SK-N-SH (cell line): ENCODE measurements around the gene SLC17A5.

Source experiments
- CHD2 ChIP-seq: fragments of 150-350 bp; IDR thresholded peaks from 2 replicates; pipeline ENCODE4 v1.6.1; 2018; ENCODE audit warnings: low read length; ENCODE audit not compliant: partially characterized antibody
- EP300 ChIP-seq, 2 experiments: IDR thresholded peaks; 2 replicates each; pipeline versions ENCODE4 v1.4.0 to v1.6.1; 2012; ENCODE audit warnings: borderline replicate concordance in 1 of 2, low read depth in 1 of 2, low read length in 1 of 2
- EZH2phosphoT487 ChIP-seq: fragments of 200-600 bp; sonication (generic); IDR thresholded peaks from 2 replicates; pipeline ENCODE4 v1.6.1; 2017; ENCODE audit warnings: low read depth, mixed run types, mild to moderate bottlenecking, antibody characterized with exemption, moderate library complexity, borderline replicate concordance
- GABPA ChIP-seq: IDR thresholded peaks from 2 replicates; pipeline ENCODE4 v1.4.0; 2012; ENCODE audit warnings: low read depth, mild to moderate bottlenecking
- POLR2AphosphoS5 ChIP-seq: IDR thresholded peaks from 2 replicates; pipeline ENCODE4 v1.6.1; 2012; ENCODE audit warnings: low read depth, low read length
- RCOR1 ChIP-seq: fragments of 150-350 bp; IDR thresholded peaks from 2 replicates; pipeline ENCODE4 v1.6.1; 2017; ENCODE audit warnings: antibody characterized with exemption, low read length
- TF ChIP-seq, protein P1 (sequence below): fragments of 200-600 bp; sonication (generic); IDR thresholded peaks from 2 replicates; pipeline ENCODE4 v1.6.1; 2017; ENCODE audit warnings: antibody characterized with exemption, mild to moderate bottlenecking, moderate library complexity
- TF ChIP-seq, protein P2 (sequence below): IDR thresholded peaks from 2 replicates; pipeline ENCODE4 v1.4.0; 2012; ENCODE audit warnings: low read depth

DNA sequence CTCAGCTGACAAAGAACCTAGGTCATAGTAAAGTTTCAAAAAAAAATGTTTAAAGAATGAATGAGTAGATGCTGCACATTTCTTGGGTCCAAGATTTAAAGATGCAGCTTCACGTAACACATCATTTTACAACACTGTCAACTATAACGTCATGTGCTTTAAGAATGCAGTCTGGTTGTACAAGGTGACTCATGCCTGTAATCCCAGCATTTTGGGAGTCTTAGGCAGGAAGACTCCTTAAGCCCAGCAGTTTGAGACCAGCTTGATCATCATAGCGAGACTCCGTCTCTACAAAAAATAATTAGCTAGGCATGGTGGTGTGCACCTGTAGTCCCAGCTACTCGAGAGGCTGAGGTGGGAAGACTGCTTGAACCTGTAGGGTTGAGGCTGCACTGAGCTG, 21.9 kb downstream of the SLC17A5 start:
- no peak for TF ChIP-seq EZH2phosphoT487
- TF ChIP-seq, protein P1, sequence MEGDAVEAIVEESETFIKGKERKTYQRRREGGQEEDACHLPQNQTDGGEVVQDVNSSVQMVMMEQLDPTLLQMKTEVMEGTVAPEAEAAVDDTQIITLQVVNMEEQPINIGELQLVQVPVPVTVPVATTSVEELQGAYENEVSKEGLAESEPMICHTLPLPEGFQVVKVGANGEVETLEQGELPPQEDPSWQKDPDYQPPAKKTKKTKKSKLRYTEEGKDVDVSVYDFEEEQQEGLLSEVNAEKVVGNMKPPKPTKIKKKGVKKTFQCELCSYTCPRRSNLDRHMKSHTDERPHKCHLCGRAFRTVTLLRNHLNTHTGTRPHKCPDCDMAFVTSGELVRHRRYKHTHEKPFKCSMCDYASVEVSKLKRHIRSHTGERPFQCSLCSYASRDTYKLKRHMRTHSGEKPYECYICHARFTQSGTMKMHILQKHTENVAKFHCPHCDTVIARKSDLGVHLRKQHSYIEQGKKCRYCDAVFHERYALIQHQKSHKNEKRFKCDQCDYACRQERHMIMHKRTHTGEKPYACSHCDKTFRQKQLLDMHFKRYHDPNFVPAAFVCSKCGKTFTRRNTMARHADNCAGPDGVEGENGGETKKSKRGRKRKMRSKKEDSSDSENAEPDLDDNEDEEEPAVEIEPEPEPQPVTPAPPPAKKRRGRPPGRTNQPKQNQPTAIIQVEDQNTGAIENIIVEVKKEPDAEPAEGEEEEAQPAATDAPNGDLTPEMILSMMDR: no peak
- TF ChIP-seq EP300 (IDR thresholded peaks at IDR 0.05; ENCODE audit: borderline replicate concordance in 1 of 2, low read depth in 1 of 2, low read length in 1 of 2): no peak
- TF ChIP-seq GABPA: no peak
- no peak for TF ChIP-seq RCOR1
- TF ChIP-seq, protein P2, sequence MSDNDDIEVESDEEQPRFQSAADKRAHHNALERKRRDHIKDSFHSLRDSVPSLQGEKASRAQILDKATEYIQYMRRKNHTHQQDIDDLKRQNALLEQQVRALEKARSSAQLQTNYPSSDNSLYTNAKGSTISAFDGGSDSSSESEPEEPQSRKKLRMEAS: no peak
- TF ChIP-seq POLR2AphosphoS5: no peak
- TF ChIP-seq CHD2: no peak
